Umbilical cord (tissue), 2 donors: ENCODE results near the gene MUSK. TPM values are rescaled to one million over a fixed set of nuclear protein-coding genes. Genes with fewer than 3 reads are reported as not detected.
"Not testable (repeated sequence)": the region's sequence is repeated elsewhere in the genome, so short reads cannot be mapped to it uniquely, and the experiment has no call there.

Experiments
- DNase-seq: peaks from one replicate; pipeline ENCODE4 v3.0.0-alpha.2; 2015; ENCODE audit warnings: low spot score
- total RNA-seq: library from RNA; depleted of rRNA; stranded (reverse); fragments of >200 nt; gene quantifications from one replicate; pipeline ENCODE4 v1.2.3, GENCODE V29; 2014; ENCODE audit warnings: low replicate concordance; ENCODE audit not compliant: insufficient read depth

The MUSK gene
- total RNA-seq, 1 donor from 2014 or later: 5.3 TPM

DNA sequence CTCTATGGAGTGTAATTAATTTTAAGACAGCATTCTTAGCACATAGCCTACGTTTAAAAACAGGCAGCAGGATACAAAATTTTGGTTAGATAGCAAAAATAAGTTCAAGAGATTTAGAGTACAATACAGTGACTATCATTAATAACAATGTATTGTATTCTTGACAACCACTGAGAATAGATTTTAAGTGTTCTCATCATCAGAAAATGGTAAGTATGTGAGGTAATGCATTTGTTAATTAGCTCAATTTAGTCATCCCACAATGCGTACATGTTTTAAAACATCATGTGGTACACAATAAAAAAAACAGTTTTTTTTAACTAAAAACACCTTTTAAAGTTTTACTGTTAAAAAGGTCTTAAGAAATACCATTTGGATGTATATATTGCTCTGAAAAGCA, 94.2 kb downstream of the MUSK start:
- DNase-seq: no peak

DNA sequence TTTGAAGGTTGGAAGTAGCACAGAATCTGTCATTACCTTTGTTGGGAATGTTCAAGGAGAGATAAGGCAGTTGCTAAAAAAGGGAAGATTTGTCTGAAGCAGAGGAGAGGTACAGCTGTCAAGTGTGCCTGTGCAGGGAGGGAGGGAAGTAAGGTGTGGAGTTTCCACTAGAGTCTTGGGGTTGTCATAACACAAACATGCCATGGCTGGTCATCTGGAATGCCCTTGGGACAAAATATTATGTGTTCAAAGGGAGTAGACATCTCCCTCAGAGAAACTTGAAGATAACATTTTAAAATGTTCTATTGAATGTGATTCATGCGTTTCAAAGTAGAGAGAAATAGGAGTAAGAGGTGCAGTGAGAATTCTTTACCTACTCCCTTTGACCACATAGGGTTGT, 95.0 kb downstream of the MUSK start:
- DNase-seq: peak; percentile 8

DNA sequence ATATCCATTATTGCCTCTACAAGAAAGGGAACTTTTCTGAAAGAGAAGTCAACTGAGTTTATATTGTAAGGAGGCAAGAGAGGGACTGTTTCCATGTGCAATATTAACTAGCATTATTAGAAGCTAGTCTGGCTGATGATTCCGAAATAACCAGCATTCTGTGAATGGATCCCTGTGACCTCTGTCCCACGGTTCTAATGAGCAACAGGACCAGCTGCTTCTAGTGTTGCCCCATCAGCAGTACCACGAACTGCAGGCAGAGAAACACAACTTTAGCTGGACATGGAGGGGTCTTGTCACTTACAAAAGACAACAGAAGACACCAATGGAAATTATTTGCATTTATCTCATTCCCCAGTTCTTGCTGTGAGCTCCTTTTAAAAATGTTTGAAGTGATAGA, 95.4 kb downstream of the MUSK start:
- DNase-seq: no peak

DNA sequence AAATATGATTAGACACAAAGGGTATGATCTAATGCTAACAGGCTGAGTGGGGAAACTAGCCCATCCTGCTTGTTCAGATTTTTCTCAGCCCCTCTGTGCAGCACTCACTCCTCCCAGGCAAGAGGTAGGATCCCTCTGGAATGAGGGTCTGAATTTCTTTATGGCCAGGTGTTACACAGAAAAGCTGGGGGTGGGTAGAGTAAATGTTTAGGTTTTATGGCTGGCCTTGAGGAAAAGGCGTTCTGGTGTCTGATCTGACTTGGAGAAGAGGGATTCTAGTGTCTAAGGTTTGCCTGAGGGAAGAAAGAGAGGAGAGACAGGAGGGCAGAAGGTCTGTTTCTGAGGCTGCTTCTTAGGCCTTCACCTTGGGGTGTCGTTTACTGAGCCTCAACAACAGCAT, 97.3 kb downstream of the MUSK start:
- DNase-seq: no peak

DNA sequence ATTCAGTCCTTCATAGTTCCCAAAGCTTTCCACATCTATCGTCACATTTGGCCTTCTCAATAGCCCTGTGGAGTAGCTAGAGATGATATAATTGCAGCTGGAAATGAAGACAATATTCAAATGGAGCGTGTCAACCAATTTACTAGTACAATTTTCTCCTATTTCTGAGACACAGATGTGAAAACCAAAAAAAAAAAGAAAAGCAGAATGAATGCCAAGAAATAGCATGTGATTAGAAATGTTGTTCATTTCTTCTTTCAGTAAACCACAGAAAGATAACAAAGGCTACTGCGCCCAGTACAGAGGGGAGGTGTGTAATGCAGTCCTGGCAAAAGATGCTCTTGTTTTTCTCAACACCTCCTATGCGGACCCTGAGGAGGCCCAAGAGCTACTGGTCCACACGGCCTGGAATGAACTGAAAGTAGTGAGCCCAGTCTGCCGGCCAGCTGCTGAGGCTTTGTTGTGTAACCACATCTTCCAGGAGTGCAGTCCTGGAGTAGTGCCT, 99.0 kb downstream of the MUSK start:
- DNase-seq: no peak

DNA sequence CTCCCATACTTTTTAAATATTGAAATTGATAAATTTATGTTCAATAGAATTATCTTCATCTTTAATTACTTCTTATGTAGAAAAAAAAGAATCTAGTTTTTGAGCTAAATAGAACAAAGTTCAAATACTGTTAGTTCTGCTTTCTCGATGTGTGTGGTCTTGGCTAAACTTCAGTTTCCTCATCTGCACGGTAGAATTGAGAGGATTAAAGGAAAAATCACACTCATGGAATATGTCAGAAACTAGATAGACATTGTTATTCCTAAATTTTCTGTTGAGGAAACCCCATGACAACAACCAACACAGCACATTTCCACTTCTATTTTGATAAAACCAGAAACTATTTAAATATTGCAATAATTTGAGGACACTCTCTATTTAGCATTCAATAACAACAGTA, 100.3 kb downstream of the MUSK start:
- DNase-seq: no peak

DNA sequence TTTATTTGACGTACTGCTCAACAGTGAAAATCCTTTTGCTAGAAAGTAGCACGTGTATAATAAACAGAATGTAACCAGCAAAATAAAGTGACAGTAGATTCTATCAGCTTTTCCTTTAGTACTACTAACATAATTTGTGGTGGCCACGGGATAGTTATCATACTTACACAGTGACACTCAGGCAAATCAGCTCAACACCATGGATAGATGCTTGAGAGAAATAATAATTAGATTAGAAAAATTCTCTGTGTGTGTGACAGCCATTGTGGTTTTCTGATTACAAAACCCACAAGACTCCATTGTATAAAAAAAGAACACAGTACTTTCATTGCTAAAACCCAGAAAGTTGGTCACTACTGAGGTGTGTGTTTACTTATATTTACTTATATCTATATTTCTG, 101.1 kb downstream of the MUSK start:
- DNase-seq: no peak

DNA sequence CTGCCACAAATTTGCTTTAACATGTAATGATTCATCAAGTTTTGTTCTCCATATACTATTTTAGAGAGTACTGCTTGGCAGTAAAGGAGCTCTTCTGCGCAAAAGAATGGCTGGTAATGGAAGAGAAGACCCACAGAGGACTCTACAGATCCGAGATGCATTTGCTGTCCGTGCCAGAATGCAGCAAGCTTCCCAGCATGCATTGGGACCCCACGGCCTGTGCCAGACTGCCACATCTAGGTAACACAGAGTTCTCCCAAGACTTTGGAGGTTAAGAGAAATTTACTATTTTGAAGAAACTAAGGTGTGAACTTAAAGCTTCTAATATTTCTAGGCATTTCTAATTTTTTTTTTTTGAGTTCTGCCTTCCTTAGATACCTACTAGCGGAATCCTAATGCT, 107.1 kb downstream of the MUSK start:
- DNase-seq: no peak

DNA sequence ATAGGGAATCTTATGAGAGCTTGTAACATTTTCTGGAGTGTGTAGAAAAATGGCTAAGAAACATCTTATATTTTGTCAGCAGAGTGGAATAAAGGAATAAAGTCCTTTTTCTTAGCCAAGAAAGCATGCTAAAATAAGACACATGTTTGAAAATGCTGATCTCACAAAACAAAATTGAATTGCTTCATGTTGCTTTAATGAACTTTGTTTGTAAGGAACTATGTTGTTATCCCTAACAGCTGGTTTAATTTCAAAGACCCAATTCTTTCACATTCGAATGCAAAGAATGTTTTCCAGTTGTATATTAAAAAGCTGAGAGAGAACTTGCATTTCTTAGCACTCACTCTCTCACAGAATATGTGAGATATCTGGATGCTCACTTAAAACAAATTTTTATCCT, 107.6 kb downstream of the MUSK start:
- peak; percentile 35 for DNase-seq

DNA sequence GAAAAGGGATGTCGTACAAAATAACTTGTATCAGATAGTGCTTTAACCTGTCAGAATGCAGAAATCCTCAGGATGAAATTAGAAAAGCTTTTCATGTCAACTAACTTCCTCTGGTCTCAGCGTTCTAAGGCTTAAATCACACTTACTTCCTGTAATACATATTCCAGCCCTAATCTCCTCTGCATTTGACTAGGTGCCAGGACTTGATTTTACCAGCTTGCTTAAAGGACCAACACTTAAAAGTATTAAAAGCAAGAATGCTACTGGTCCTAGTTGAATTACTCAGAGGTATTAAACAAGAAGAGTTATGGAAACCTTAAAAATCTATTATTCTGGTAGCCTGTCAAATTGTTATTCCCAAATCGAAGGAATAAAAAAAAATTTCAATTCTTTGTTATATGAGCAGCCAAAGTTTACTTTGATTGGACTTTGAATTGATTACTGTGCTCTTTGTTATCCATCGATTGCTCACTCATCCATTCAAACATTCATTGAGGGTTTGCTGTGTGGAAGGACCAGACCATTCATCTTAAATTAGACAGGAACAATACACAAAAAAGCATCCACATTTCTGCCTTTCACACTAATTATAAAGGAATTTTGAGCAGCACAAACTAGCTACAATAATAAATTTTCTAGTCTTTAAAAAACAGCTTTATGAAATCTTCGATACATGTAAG, 108.7 kb downstream of the MUSK start:
- no peak for DNase-seq

DNA sequence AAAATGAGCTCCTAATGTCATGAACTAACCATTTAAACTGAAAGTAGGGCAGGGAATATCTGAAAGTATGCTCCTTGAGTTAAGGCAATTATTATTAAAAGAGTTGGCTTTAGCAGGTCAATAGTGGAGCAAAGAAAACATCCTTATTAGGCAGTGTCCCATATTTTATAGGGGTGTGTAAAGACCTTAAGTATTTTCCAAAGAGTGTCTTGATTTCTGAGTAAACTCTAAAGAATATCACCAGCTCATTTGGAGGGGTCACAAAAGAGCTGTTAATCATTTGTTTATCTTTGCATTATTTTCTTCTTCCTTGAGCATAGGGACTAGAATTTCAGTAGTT, 109.3 kb downstream of the MUSK start:
- no peak for DNase-seq

DNA sequence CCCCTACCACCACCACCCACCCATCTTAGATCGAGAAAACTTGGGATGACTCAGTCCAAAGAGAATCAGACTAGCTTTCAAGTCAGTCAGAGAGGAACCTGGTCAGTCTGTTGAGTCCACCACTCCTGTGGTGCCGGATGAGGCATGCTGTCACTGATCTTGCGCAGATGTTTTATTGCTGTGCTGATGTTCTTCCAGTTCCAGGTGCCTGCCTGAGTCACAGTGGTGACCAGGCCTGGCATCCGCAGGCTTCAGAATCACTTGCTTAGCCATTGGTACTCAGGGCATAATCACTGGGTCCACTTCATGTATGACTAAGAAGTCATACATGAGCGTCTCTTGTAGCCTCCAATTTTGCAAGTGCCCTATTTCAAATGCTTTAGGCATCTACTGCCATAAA, 114.1 kb downstream of the MUSK start:
- DNase-seq: no peak

DNA sequence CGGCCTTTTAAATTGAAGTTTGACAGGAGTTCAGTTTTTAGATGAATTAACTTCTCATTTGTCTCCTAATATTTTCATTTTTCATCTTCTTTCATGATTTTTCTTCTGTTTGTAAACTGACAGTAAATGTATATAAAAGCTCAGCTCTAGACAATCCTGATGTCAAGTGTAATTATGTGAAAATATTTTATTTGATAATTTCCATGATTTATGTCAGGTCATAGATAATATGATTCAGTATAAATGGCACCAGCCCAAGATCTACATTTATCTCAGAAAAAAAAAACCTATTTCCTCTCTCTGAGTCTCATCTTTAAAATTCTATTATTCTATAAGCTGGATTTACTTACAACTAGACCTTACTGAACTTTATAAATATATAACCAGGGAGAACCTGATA, 115.7 kb downstream of the MUSK start:
- DNase-seq: no peak

DNA sequence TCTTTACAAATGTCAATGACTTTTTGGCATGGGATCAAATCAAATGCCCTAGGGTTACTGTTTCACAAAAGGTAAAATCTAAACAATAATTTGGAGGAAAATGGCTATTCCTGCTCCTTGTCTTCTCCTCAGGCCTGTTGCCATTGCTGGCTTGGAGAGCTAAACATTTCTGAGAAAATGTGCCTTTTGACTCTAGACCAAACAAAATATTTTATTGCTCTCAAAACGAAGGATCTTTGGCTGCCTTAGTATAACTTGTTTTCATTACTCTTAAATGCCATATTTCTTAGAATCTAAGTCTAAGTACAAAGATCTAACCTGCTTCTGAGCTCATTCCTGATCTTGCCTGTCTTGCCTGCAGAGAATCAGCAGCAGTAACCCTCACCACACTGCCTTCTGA, 116.6 kb downstream of the MUSK start:
- DNase-seq: no peak

DNA sequence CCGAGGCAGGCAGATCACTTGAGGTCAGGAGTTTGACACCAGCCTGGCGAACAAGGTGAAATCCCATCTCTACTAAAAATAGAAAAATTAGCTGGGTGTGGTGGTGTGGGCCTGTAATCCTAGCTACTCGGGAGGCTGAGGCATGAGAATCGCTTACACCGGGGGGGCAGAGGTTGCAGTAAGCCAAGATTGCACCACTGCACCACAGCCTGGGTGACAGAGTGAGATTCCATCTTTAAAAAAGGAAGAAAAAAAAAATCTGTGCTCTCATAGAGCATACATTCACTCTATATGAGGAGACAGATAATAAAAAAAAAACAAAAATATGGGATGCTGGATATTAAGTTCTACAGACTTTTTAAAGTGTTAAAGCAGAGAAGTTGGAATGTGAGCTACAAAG, 119.8 kb downstream of the MUSK start:
- not testable (repeated sequence) for DNase-seq

DNA sequence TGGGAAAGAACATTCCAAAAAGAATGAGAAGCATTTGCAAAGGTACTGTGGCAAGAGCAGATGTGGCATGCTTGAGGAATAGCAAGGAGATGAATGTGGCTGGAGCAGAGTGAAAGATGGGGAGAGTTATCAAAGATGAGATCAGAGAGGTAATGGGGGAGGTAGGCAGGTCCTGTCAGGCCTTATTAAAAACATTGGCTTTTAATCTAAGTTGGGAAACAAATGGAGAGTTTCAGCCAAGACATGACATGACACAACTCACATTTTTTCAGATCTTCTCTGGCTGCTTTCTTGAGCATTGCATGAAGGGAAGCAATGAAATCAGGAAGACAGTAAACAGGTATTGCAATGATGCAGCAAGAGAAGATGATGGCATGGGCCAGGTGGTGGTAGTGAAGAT, 120.3 kb downstream of the MUSK start:
- DNase-seq: no peak

DNA sequence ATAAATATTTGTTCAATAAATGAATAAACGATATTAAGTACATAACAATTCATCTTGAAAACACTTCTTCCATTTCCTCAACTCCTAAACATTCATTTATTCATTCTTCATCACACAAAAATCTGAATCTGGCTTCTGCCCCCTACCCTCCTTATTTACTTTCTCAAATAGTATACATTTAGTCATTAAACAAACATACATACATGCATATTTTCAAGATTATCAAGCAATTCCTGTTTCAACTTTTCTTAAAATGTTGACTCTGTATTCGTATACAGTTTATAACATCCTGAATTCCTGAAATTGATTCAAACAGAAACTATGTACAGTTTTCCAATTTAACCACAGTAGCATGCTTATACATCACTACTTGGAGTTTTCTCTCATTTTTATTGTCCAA, 129.0 kb downstream of the MUSK start:
- no peak for DNase-seq

DNA sequence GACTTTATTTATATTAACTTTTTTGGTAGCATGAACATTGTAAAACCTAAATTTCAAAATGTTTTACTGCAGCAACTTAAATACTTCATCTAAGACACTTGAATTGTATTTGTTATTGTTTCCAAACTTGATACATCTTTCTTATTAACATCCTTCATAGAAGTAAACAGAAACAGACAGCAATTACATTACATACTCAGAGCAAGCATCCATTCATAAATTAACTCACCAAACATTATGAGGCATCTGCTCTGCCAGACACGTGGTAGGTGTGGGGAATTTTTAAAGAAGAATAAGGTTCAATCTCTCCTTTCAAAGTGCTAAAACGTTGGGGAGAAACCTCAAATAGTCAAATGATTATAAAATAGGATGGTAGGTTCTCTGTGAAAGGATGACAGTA, 130.8 kb downstream of the MUSK start:
- DNase-seq: no peak

DNA sequence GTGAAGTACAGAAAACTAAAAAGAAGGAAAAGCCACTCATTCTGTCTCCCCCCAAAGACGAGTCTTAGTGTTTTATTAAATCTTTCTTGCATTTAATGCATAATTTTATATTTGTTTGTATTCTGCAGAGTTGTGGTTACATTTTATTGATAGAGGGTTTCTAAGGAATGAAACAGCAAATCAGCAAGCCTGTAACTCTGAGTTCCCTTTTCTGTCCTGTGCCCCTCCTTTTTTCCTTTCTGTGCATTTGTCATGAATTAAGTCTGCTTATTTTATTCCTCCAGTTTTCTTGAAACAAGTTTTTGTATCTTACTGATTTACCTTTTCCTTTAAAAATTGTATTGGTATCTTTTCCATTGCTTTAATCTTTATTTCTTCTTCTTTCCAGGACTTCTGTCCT, 132.8 kb downstream of the MUSK start:
- DNase-seq: no peak

DNA sequence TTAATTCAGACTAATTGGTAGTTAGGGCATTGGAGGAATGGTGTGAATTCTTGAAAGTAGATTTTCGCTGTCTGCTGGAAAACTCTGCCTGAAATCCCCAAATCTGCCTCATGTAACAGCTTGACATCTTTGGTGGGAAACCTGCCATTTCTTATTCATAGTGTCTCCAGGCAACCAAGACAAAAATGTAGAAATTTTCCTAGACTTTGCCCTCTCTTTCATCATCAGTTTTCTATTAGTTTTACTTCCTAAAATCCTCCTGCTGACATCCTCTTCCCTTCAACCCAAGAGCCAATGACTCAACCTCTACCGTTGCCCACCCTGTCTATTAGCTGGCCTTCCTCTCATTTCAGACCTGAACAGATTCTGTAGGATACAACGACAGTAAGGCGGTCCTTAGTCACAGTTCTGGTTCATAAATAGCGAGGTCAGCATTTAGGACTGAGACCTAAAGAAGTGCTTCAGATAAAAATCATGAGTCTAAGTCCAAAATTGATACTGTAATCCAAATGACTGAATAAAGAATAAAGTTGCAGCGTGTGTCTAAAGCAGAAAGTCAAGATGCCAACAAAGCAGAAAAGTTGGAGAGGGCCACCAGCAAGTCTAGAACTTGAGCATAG, 133.9 kb downstream of the MUSK start:
- DNase-seq: peak; percentile 65

DNA sequence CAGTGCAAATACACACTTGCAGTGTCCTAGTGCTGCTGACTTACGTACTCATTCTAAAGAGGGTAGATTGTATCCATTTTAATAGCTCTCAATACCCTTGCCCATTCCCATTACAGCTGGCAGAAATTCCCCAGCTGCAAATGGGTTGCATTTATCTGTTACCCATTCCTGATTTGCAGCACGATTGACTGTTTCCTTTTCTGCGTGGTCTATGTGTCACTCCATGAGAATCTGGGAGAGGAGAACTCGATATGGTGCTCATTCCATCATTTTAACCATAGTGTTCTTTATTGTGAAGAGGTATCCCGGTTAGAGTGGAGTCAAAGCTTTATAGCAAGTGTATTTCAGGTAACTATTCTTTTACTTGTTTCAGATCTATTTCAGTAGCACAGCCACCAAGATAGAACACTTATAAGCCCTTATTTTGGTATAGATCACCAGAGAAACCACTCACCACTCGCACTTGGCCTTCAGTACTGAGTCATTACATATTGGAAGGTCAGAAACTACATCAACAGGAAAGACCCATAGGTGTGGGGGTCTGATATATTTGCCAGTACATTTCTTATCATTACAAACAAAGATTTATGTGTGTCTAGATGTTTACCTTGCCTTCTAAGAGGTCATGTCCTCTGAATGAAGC, 139.5 kb downstream of the MUSK start:
- no peak for DNase-seq

DNA sequence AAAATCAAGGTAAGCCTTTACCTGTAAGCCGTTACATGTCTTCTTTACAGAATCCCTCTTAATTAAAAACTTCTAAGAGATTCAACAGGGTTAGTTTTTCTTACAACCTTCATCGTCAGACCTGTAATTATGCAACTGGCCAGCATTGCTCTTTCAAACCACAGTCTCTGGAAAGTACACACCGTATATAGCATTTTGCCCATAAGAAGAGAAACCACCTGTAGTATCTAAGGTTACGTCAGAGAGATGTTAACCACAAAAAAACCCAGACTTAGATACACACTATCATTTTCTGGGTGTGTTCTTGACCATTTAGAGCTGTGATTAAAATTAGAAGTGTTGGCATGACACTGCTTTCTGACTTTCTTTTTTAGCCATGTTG, 140.0 kb downstream of the MUSK start:
- DNase-seq: no peak

DNA sequence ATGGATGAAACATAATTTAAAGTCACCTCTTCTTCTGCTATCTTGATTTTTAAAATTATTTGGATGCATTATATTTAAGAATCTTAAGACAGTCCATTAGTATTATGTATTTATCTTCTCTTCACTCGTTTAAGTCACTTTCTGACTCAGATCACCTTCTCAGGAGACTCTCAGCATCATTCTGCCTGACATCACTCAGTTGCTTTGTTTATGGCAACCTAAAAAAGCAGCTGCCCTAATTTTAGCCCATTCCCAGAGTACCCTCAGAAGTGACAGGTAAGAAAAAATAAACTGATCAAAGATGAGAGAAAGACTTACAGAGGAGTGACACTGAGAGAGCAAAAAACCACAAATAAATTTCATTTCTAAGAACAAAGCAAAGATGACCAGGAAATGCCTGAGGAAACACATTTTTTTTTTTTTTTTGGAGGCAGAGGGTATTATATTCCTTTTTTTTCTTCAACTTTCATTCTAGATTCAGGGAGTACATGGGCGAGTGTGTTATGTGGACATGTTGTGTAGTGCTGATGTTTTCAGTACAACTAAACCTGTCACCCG, 140.5 kb downstream of the MUSK start:
- DNase-seq: no peak
